Thyroid gland (tissue), 4 donors: ENCODE data around the gene C16orf74. TPM values are rescaled to one million over a fixed set of nuclear protein-coding genes. Genes with fewer than 3 reads are reported as not detected.
A peak's percentile ranks its signal among the peaks of the same experiment; 100 is the strongest.

Experiments
- DNase-seq, 2 donors: peaks; one replicate each; pipeline ENCODE4 v3.0.0-alpha.2; 2019
- H3K27ac ChIP-seq, 3 donors: fragments of 200-600 bp; sonication (generic); 1 replicate in 2 of 3; 2 replicates in 1 of 3; pipeline ENCODE4 v1.5.1; 2016 to 2019; ENCODE audit warnings: mild to moderate bottlenecking in 1 of 3, moderate library complexity in 1 of 3
- H3K27me3 ChIP-seq: fragments of 200-600 bp; sonication (generic); one replicate; pipeline ENCODE4 v1.5.1; 2019
- H3K36me3 ChIP-seq, 2 donors: fragments of 200-600 bp; sonication (generic); one replicate each; pipeline ENCODE4 v1.5.1; 2016 to 2019
- H3K4me1 ChIP-seq, 2 donors: fragments of 200-600 bp; sonication (generic); one replicate each; pipeline ENCODE4 v1.5.1; 2017 to 2019
- H3K4me3 ChIP-seq, 3 donors: fragments of 200-600 bp; sonication (generic); replicated peaks in 1 of 3; 1 replicate in 2 of 3; 2 replicates in 1 of 3; pipeline ENCODE4 v1.5.1; 2016; ENCODE audit warnings: mild to moderate bottlenecking in 1 of 3
- H3K9me3 ChIP-seq: fragments of 200-600 bp; sonication (generic); one replicate; pipeline ENCODE4 v1.5.1; 2017
- POLR2A ChIP-seq, 2 donors: fragments of 450-650 bp; IDR thresholded peaks; one replicate each; pipeline ENCODE4 v1.6.1; 2017; ENCODE audit warnings: antibody characterized with exemption in 2 of 2, mild to moderate bottlenecking in 2 of 2, moderate library complexity in 1 of 2
- WGBS, 2 donors: methylation state at CpG; one replicate each; pipeline ENCODE4 v1.1.5; 2017; 5-methylcytosine and 5-hydroxymethylcytosine counted together
- intact Hi-C: fragments of 100-400 bp; cut with DNase I; formaldehyde crosslinking; loops from one replicate; pipeline ENCODE4 v1.15.1; 2023
- total RNA-seq, 4 donors: library from RNA; depleted of rRNA; stranded (reverse); fragments of >200 nt; gene quantifications; one replicate each; pipeline ENCODE4 v1.2.3, GENCODE V29; 2016
- TF ChIP-seq, protein P1 (sequence below), 6 experiments: fragments of 200-600 bp in 3 of 6; fragments of 450-650 bp in 3 of 6; sonication (generic) in 3 of 6; IDR thresholded peaks; one replicate each; pipeline ENCODE4 v1.5.1; 2016 to 2019; ENCODE audit warnings: antibody characterized with exemption in 6 of 6, mild to moderate bottlenecking in 2 of 6, inconsistent platforms in 1 of 6, moderate library complexity in 1 of 6

C16orf74 gene
- total RNA-seq, 4 donors from 2014 or later = 5.1 to 8.4 (median 6.3) TPM; not detected in 1

DNA sequence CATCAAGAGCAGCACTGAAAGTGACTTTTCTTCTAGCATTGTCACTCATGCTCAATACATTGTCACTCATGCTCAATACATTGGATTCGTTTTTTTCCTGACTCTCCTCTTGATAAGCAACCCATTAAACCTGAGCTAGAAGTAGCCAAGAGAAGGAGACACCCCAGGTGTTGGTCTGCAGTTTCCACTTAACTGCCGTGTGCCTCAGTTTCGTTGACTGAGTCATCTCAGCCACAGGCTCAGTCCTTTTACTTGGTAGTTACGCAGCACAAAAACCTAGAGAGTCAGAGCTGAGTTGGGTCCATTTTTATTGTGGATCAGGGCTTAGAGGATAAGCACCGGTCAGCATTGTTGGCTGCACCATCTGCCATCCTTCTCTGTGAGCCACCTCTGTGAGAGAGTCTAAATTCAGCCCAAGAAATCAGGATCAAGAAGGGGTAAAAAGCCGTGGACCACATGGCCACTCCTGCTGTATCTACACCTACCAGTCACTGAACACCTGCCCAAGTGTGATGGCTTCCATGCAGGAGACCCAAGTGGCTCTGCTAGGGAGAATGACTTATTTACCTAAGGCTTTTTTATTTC is 73.4 kb downstream of the C16orf74 start:
- 79 to 87% methylated on average over 6 of the region's 6 CpGs for WGBS, 2 donors
- intact Hi-C loops = no loop called here
- Histone ChIP-seq H3K27me3 (no peaks in the 10 kb centered on the region), H3K4me1 (peaks cover 25 to 26% of the 10 kb centered on the region in 2 donors), H3K9me3 (no peaks in the 10 kb centered on the region), H3K27ac (peak overlapping the region in 1 of 3 donors; percentile 50), H3K4me3 (no peak overlapping the region), H3K36me3 (peaks cover 19 to 20% of the 10 kb centered on the region in 2 donors)
- no peak for DNase-seq
- TF ChIP-seq, protein P1, sequence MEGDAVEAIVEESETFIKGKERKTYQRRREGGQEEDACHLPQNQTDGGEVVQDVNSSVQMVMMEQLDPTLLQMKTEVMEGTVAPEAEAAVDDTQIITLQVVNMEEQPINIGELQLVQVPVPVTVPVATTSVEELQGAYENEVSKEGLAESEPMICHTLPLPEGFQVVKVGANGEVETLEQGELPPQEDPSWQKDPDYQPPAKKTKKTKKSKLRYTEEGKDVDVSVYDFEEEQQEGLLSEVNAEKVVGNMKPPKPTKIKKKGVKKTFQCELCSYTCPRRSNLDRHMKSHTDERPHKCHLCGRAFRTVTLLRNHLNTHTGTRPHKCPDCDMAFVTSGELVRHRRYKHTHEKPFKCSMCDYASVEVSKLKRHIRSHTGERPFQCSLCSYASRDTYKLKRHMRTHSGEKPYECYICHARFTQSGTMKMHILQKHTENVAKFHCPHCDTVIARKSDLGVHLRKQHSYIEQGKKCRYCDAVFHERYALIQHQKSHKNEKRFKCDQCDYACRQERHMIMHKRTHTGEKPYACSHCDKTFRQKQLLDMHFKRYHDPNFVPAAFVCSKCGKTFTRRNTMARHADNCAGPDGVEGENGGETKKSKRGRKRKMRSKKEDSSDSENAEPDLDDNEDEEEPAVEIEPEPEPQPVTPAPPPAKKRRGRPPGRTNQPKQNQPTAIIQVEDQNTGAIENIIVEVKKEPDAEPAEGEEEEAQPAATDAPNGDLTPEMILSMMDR (IDR thresholded peaks at IDR 0.05) = no peak
- no peak for TF ChIP-seq POLR2A (IDR thresholded peaks at IDR 0.05)

DNA sequence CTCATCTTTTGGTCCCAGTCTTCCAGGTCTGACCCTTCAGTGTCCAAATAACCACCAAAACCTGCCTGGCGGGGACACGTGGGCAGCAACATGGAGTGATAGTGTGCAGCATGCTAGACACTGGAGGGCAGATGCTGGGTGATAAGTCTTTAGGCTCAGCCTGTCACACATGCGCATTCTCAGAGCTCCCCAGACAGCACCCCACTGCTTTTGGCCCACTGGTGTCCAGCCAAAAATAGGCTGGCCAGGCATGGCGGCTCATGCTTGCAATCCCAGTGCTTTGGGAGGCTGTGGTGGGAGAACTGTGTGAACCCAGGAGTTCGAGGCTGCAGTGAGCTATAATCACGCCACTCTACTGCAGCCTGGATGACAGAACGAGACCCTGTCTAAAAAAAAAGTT is 74.4 kb downstream of the C16orf74 start:
- intact Hi-C loops = no loop called here
- Histone ChIP-seq H3K4me1 (peaks cover 25 to 26% of the 10 kb centered on the region in 2 donors), H3K27ac (no peak overlapping the region), H3K27me3 (no peaks in the 10 kb centered on the region), H3K4me3 (no peak overlapping the region), H3K36me3 (peaks cover 29 to 31% of the 10 kb centered on the region in 2 donors), H3K9me3 (no peaks in the 10 kb centered on the region)
- DNase-seq = no peak
- 96 to 97% methylated on average over 6 to 7 of the region's 7 CpGs for WGBS, 2 donors
- TF ChIP-seq, protein P1 (IDR thresholded peaks at IDR 0.05) = no peak
- no peak for TF ChIP-seq POLR2A (IDR thresholded peaks at IDR 0.05)

DNA sequence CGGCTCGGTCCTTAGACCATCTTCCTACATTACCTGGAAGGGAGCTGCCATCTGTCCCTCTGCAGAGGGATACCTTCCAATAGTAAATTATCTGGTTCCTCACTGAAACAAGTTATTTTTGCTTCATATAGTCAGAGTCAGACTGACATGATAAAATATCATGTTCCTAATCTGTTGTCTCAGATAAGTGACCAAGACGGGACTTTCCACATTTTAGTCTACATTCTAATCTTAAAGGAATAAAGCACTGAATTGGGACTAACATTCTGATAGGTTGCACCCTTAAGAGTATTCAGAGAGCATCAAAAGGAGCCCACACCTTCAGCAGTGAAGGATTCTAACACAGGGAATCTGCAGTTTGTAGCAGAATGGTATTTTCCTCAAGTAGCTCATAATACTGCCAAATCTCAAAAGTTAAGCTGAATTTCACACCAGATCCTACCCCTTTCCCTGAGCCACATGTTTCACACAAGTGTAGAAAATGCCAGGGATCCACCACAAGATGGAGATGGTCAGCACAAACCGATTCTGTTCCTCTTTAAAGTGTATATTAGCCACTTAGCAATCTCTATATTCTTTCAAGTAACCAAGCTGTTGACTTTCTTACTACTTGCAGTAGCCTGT is 75.5 kb downstream of the C16orf74 start:
- H3K36me3 ChIP-seq = peaks cover 35 to 38% of the 10 kb centered on the region in 2 donors
- 72% methylated on average over 4 of the region's 4 CpGs for WGBS, 2 donors
- H3K9me3 ChIP-seq = no peaks in the 10 kb centered on the region
- TF ChIP-seq, protein P1 (IDR thresholded peaks at IDR 0.05) = peak in 2 of 6 experiments; percentile 3 to 25
- no peak for TF ChIP-seq POLR2A (IDR thresholded peaks at IDR 0.05)
- H3K4me3 ChIP-seq = no peak overlapping the region
- no peak overlapping the region for H3K27ac ChIP-seq
- no peak for DNase-seq
- peaks cover 15 to 16% of the 10 kb centered on the region in 2 donors for H3K4me1 ChIP-seq
- intact Hi-C loops = no loop called here
- no peaks in the 10 kb centered on the region for H3K27me3 ChIP-seq

DNA sequence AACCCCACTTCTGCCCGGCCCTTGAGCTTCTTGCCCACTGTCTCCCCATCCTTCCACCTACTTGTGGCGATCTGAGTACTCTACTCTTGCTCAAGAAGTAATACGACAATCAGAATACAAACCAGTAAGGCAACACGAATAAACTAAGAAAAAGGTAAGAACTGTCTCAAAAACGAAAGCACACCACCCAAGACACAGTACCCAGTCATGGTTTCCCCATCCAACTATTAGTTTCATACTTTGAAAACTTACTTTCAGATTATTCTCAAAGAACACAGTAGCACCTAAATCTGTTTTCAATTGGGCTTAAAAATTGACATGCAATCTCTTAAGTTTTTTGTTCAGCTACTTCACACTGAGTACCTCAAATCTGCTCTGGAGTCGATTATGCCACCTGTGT is 76.1 kb downstream of the C16orf74 start:
- Histone ChIP-seq H3K4me3 (no peak overlapping the region), H3K27ac (no peak overlapping the region), H3K36me3 (peaks cover 38 to 42% of the 10 kb centered on the region in 2 donors), H3K27me3 (no peaks in the 10 kb centered on the region), H3K4me1 (peaks cover 10 to 13% of the 10 kb centered on the region in 2 donors), H3K9me3 (no peaks in the 10 kb centered on the region)
- TF ChIP-seq, protein P1 (IDR thresholded peaks at IDR 0.05) = no peak
- no peak for TF ChIP-seq POLR2A (IDR thresholded peaks at IDR 0.05)
- no peak for DNase-seq
- 84 to 90% methylated on average over 6 of the region's 6 CpGs for WGBS, 2 donors
- intact Hi-C loops = no loop called here

DNA sequence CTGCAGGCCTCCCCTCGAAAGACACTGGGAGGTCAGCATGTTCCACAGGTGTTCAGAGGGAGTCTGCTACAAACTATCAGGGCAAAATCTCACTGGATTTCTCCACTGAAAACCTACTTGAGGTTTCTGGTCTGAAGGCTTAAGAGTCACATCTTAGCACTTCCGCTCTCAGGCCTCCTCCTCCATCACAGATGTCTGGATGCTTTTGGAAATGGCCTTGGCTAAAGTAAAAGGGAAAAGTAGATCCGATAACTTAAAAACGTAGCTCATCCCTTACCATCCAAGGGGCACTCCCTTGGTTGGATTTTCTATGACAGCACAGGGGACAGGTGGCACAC is 76.5 kb downstream of the C16orf74 start:
- TF ChIP-seq, protein P1 (IDR thresholded peaks at IDR 0.05) = no peak
- TF ChIP-seq POLR2A (IDR thresholded peaks at IDR 0.05) = no peak
- H3K27ac ChIP-seq = no peak overlapping the region
- peaks cover 42 to 45% of the 10 kb centered on the region in 2 donors for H3K36me3 ChIP-seq
- H3K9me3 ChIP-seq = no peaks in the 10 kb centered on the region
- H3K4me3 ChIP-seq = no peak overlapping the region
- no peaks in the 10 kb centered on the region for H3K27me3 ChIP-seq
- DNase-seq = no peak
- H3K4me1 ChIP-seq = peaks cover 6 to 10% of the 10 kb centered on the region in 2 donors
- intact Hi-C loops = no loop called here
- 81 to 93% methylated on average over 4 of the region's 4 CpGs for WGBS, 2 donors
